ENCODE results near the gene ATP10B.

DNA sequence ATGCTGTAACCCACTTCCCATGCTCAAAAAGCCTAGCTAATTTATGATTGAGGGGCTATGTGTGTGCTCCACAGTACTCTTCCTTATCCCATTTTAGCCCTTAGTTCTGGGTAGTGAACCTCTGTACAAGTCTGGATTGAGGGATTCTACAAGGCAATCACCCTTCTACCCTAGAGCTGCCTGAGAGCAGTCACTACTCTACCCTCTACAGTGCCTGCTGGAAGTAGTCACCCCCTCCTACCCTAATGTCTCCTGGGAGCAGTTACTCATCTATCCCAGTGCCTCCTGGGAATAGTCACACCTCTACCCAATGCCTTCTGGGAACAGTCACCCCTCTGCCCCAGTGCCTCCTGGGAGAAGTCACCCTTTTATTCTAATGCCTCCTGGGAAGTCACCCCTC is 150.6 kb downstream of the ATP10B start:
- TF ChIP-seq EZH2phosphoT487 (IDR thresholded peaks at IDR 0.05; ENCODE audit: insufficient read depth, low read depth) (no peak), EZH2 (IDR thresholded peaks at IDR 0.05; ENCODE audit: insufficient read depth, poor library complexity, severe bottlenecking) (no peak)

Measured in GM23248 (cell line).